Nephron (organoid): ENCODE results near the gene ERCC6L2.

ENCODE experiments used
- H3K27ac Mint-ChIP-seq, 3 experiments: 2 replicates each; pipeline ENCODE4 v1.8.0; 2020; ENCODE audit warnings: mixed read lengths in 3 of 3, mild to moderate bottlenecking in 2 of 3, moderate library complexity in 1 of 3
- H3K27me3 Mint-ChIP-seq: 2 replicates; pipeline ENCODE4 v1.8.0; 2021; ENCODE audit warnings: low read depth, mild to moderate bottlenecking, moderate library complexity, mixed read lengths
- H3K36me3 Mint-ChIP-seq: 2 replicates; pipeline ENCODE4 v1.8.0; 2020; ENCODE audit warnings: low read depth, mixed read lengths
- H3K4me1 Mint-ChIP-seq: 2 replicates; pipeline ENCODE4 v1.8.0; 2020; ENCODE audit warnings: mixed read lengths
- H3K4me3 Mint-ChIP-seq, 3 experiments: 2 replicates each; pipeline ENCODE4 v1.8.0; 2020; ENCODE audit warnings: mild to moderate bottlenecking in 3 of 3, mixed read lengths in 3 of 3, moderate library complexity in 2 of 3
- H3K9me3 Mint-ChIP-seq: 2 replicates; pipeline ENCODE4 v1.8.0; 2020; ENCODE audit warnings: mixed read lengths
- CTCF ChIP-seq, 3 experiments: fragments of 200-600 bp; sonication (generic); IDR thresholded peaks; one replicate each; pipeline ENCODE4 v1.5.0; 2021; ENCODE audit warnings: antibody characterized with exemption in 3 of 3; ENCODE audit not compliant: unreplicated experiment in 3 of 3

ERCC6L2 gene

DNA sequence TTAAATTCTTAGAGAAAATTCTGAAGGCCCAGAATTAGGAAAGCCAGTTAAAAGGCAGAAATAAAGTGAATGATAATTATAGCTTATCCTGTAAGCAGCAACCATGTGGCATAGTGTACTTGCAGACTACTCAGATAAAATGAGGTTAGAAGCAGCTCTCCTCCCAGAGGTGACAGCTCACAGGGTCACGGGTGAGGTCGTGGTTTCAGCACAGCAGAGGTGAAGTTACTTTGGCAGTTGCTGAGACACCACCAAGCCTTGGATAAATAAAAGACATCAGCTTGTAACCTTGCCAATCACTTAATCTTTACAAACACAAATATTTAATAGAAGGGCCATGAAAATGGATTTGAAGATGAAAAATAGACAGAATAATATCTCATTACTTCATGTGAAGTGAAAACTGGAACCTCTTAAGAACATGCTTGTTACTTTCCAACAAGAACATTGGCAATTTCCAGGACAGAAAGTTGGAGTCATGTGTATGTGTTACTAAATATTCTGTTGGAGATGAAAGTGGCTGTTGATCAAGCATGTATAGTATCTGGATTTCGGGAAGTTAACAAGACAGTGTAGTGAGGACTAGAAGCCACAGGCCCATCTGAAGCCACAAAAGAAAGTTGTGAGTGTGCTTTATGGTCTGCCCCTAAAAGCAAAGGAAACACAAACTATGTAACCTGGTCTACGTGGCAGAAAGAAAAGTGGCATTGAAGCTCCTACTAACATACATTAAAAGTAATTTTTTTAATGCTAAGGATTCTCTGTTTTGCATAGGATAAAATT is 134.4 kb downstream of the ERCC6L2 start:
- H3K4me1 Mint-ChIP-seq: peaks cover 7% of the 10 kb centered on the region
- no peaks in the 10 kb centered on the region for H3K9me3 Mint-ChIP-seq
- H3K4me3 Mint-ChIP-seq: no peak overlapping the region
- TF ChIP-seq CTCF (IDR thresholded peaks at IDR 0.05; ENCODE audit: unreplicated experiment in 3 of 3): no peak
- H3K36me3 Mint-ChIP-seq: peaks cover 50% of the 10 kb centered on the region
- H3K27ac Mint-ChIP-seq: no peak overlapping the region
- H3K27me3 Mint-ChIP-seq: no peaks in the 10 kb centered on the region

- H3K9me3 Mint-ChIP-seq: no peaks in the 10 kb centered on the region
- no peak overlapping the region for H3K27ac Mint-ChIP-seq
- H3K4me3 Mint-ChIP-seq: no peak overlapping the region
- peaks cover 59% of the 10 kb centered on the region for H3K36me3 Mint-ChIP-seq
- H3K27me3 Mint-ChIP-seq: peaks cover 8% of the 10 kb centered on the region
- TF ChIP-seq CTCF (IDR thresholded peaks at IDR 0.05; ENCODE audit: unreplicated experiment in 3 of 3): no peak
- H3K4me1 Mint-ChIP-seq: peaks cover 4% of the 10 kb centered on the region
These were observed 138.6 kb downstream of the ERCC6L2 start for GRCh38 chr9:96014078-96014477.

DNA sequence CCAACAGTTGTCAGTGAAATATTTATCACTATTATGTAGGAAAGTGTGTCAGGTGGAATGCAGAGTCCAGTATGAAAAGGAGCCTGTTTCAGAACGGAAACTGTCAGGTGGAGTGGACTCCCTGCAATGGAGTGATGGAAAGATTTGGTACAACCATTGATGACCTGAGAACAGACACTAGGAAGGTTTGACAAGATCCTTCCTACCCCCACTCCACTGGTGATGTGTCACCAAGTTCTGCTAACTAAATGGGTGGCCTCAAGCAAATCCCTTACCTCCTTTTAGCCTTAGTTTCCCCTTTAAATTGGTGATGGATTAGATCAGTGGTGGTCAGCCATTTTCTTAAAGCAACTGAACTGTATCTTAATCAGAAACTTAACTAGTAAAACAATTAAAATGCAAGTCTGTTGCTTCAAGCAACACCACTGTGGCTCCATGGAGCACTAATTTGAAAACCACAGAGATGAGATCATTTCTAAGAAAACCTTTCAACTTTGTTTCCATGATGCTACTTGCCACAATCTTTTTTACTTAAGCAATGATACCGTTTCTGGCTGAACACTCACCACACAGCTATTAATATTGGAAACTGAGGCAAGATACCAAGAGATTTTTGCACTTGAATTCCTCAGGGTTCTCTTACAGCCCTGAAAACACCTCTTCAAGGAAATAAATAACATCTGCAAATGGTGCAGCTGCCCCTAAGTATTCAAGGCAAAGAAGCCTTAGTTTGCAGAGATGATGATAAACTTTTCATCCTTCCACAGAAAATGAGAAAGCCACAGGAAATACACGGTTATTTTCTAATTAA is 140.6 kb downstream of the ERCC6L2 start:
- peaks cover 27% of the 10 kb centered on the region for H3K27me3 Mint-ChIP-seq
- no peak overlapping the region for H3K27ac Mint-ChIP-seq

More for the DNA sequence above, 140.6 kb downstream of the ERCC6L2 start:
- Mint-ChIP-seq H3K9me3 (no peaks in the 10 kb centered on the region), H3K4me1 (no peaks in the 10 kb centered on the region), H3K36me3 (peaks cover 41% of the 10 kb centered on the region), H3K4me3 (no peak overlapping the region)
- TF ChIP-seq CTCF (IDR thresholded peaks at IDR 0.05; ENCODE audit: unreplicated experiment in 3 of 3): no peak
